Measurements from ENCODE around the gene TCP11L2.

The TCP11L2 gene

DNA sequence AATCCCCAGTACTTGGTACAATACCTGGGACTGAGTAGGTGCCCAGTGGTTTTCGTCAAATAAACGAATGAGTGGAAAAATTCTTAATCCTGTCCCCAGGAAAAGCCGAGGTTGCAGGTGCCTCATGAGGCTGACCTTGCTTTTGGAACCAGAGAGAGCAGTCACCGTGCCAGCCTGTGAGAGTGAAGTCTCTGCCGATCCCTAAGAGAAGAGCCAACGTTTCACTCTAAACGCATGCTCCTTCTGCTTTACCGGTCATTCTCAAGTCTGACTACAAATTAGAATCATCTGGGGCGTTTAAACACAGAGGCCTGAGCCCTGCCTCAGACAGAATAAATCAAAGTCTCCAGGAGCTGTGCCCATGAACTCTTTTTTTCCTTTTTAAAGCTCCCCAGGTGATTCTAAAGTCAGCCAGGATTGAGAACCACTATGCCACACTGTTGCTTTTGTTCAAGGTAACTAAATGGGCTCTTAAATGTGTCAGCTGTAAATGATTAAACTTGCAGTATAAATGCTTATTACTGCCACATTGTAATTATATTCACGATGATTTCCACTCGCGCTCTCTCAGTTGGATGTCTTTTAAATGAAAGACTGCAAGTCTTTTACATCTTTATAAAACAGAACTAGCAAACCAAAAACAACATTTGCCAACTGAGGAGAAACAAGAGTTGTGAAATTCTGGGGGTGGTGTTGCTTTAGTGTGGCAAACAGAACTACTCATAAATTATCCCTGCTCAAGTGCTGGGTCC is 26.9 kb downstream of the TCP11L2 start:
- no peak overlapping the region for H3K27ac ChIP-seq
- TF ChIP-seq, protein P1, sequence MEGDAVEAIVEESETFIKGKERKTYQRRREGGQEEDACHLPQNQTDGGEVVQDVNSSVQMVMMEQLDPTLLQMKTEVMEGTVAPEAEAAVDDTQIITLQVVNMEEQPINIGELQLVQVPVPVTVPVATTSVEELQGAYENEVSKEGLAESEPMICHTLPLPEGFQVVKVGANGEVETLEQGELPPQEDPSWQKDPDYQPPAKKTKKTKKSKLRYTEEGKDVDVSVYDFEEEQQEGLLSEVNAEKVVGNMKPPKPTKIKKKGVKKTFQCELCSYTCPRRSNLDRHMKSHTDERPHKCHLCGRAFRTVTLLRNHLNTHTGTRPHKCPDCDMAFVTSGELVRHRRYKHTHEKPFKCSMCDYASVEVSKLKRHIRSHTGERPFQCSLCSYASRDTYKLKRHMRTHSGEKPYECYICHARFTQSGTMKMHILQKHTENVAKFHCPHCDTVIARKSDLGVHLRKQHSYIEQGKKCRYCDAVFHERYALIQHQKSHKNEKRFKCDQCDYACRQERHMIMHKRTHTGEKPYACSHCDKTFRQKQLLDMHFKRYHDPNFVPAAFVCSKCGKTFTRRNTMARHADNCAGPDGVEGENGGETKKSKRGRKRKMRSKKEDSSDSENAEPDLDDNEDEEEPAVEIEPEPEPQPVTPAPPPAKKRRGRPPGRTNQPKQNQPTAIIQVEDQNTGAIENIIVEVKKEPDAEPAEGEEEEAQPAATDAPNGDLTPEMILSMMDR (conservative IDR thresholded peaks at IDR 0.05; ENCODE audit: low read depth, low read length): no peak
- no peak overlapping the region for H3K9ac ChIP-seq

DNA sequence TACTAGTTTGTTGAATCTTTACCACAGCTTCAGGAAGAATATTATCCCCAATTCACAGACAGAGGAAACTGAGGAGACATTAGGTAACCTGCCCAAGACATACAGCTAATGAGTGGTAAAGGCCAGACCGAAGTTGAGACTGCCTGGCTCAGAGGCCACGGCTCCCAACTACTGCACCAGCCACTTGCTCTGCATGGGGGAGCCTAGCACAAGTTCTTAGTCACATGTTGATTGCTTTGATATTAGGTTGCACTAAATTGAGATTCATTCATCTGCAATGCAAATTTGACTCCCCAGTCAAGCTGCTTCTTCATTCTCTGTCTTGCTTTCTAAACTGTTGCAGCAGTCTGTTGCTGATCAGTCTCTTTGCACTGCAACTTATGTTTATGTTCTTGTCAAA is 29.1 kb downstream of the TCP11L2 start:
- TF ChIP-seq, protein P1 (conservative IDR thresholded peaks at IDR 0.05; ENCODE audit: low read depth, low read length): no peak
- Histone ChIP-seq H3K4me2 (no peak overlapping the region), H3K4me1 (ENCODE audit: low read depth, poor library complexity, severe bottlenecking) (no peaks in the 10 kb centered on the region), H4K20me1 (ENCODE audit: insufficient read depth) (no peaks in the 10 kb centered on the region), H3K4me3 (IDR thresholded peaks at IDR 0.05; ENCODE audit: insufficient read depth, low read depth, low read length) (no peak overlapping the region), H2AFZ (ENCODE audit: low read depth) (no peak overlapping the region), H3K27ac (no peak overlapping the region), H3K27me3 (ENCODE audit: insufficient read depth, low read depth) (no peaks in the 10 kb centered on the region), H3K9ac (no peak overlapping the region), H3K36me3 (ENCODE audit: insufficient read depth) (no peaks in the 10 kb centered on the region), H3K79me2 (ENCODE audit: insufficient read depth, low read depth) (no peaks in the 10 kb centered on the region)

More for the DNA sequence above, 26.9 kb downstream of the TCP11L2 start:
- Histone ChIP-seq H4K20me1 (ENCODE audit: insufficient read depth) (no peaks in the 10 kb centered on the region), H3K27me3 (ENCODE audit: insufficient read depth, low read depth) (no peaks in the 10 kb centered on the region), H2AFZ (ENCODE audit: low read depth) (no peak overlapping the region), H3K36me3 (ENCODE audit: insufficient read depth) (no peaks in the 10 kb centered on the region), H3K79me2 (ENCODE audit: insufficient read depth, low read depth) (no peaks in the 10 kb centered on the region), H3K4me1 (ENCODE audit: low read depth, poor library complexity, severe bottlenecking) (no peaks in the 10 kb centered on the region), H3K4me2 (no peak overlapping the region), H3K4me3 (IDR thresholded peaks at IDR 0.05; ENCODE audit: insufficient read depth, low read depth, low read length) (no peak overlapping the region)

- H3K36me3 ChIP-seq (ENCODE audit: insufficient read depth): no peaks in the 10 kb centered on the region
- no peak overlapping the region for H3K9ac ChIP-seq
- H3K4me3 ChIP-seq (IDR thresholded peaks at IDR 0.05; ENCODE audit: insufficient read depth, low read depth, low read length): no peak overlapping the region
- TF ChIP-seq, protein P1 (conservative IDR thresholded peaks at IDR 0.05; ENCODE audit: low read depth, low read length): no peak
- no peak overlapping the region for H3K4me2 ChIP-seq
- H3K27ac ChIP-seq: no peak overlapping the region
- H3K79me2 ChIP-seq (ENCODE audit: insufficient read depth, low read depth): no peaks in the 10 kb centered on the region
- no peaks in the 10 kb centered on the region for H3K27me3 ChIP-seq (ENCODE audit: insufficient read depth, low read depth)
- no peaks in the 10 kb centered on the region for H4K20me1 ChIP-seq (ENCODE audit: insufficient read depth)
- no peaks in the 10 kb centered on the region for H3K4me1 ChIP-seq (ENCODE audit: low read depth, poor library complexity, severe bottlenecking)
- no peak overlapping the region for H2AFZ ChIP-seq (ENCODE audit: low read depth)
Measured at GRCh38 chr12:106332536-106332935, 30.0 kb downstream of the TCP11L2 start.

- no peak overlapping the region for H3K4me3 ChIP-seq (IDR thresholded peaks at IDR 0.05; ENCODE audit: insufficient read depth, low read depth, low read length)
- H2AFZ ChIP-seq (ENCODE audit: low read depth): no peak overlapping the region
- TF ChIP-seq, protein P1 (conservative IDR thresholded peaks at IDR 0.05; ENCODE audit: low read depth, low read length): no peak
- no peaks in the 10 kb centered on the region for H3K36me3 ChIP-seq (ENCODE audit: insufficient read depth)
- no peak overlapping the region for H3K4me2 ChIP-seq
- H3K9ac ChIP-seq: no peak overlapping the region
- no peaks in the 10 kb centered on the region for H3K27me3 ChIP-seq (ENCODE audit: insufficient read depth, low read depth)
- no peaks in the 10 kb centered on the region for H3K79me2 ChIP-seq (ENCODE audit: insufficient read depth, low read depth)
- H3K27ac ChIP-seq: no peak overlapping the region
- H3K4me1 ChIP-seq (ENCODE audit: low read depth, poor library complexity, severe bottlenecking): no peaks in the 10 kb centered on the region
- no peaks in the 10 kb centered on the region for H4K20me1 ChIP-seq (ENCODE audit: insufficient read depth)
Measured at GRCh38 chr12:106333010-106333409, 30.5 kb downstream of the TCP11L2 start.
